ENCODE results near the gene PTTG1IP2.

Gene PTTG1IP2

DNA sequence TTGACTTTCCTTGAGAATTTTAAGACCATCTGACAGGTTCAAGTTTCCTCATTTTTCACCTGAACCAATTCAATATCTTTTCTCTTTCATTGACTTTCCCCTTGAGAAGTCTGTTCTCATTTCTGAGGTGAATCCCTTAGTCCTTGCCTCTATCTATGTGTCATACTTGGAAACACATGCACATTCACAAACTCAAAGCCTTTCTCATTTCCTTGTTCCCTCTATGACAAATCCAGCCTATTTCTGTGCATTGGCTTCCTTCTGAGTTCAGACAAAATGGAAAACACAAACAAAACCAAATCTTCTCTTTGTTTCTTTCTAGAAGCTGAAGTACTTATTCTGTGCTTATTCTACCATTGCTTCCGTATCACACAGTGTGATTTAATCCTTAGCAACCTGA lies 13.8 kb downstream of the PTTG1IP2 start:
- no peaks in the 10 kb centered on the region for H3K36me3 ChIP-seq (ENCODE audit: insufficient read depth, low read length)
- no peak overlapping the region for H3K9ac ChIP-seq (ENCODE audit: low read depth, low read length)
- H2AFZ ChIP-seq (ENCODE audit: low read depth, low read length), result no peak overlapping the region
- H3K79me2 ChIP-seq (ENCODE audit: insufficient read depth, low read length), result no peaks in the 10 kb centered on the region
- H3K9me3 ChIP-seq (ENCODE audit: insufficient read depth, low read length, severe bottlenecking), result no peaks in the 10 kb centered on the region
- no peaks in the 10 kb centered on the region for H3K27me3 ChIP-seq (ENCODE audit: insufficient read depth, low read length, poor library complexity)
- no peaks in the 10 kb centered on the region for H3K4me1 ChIP-seq (ENCODE audit: insufficient read depth, low read length)
- H3K27ac ChIP-seq (ENCODE audit: low read length), result no peak overlapping the region
- no peaks in the 10 kb centered on the region for H4K20me1 ChIP-seq (ENCODE audit: insufficient read depth, low read length)
- no peak overlapping the region for H3K4me3 ChIP-seq (ENCODE audit: low read depth in 1 of 2, low read length in 2 of 2)
- ATAC-seq (ENCODE audit: insufficient read depth, low read depth) (no peak), DNase-seq (no peak)
- TF ChIP-seq, protein P1, sequence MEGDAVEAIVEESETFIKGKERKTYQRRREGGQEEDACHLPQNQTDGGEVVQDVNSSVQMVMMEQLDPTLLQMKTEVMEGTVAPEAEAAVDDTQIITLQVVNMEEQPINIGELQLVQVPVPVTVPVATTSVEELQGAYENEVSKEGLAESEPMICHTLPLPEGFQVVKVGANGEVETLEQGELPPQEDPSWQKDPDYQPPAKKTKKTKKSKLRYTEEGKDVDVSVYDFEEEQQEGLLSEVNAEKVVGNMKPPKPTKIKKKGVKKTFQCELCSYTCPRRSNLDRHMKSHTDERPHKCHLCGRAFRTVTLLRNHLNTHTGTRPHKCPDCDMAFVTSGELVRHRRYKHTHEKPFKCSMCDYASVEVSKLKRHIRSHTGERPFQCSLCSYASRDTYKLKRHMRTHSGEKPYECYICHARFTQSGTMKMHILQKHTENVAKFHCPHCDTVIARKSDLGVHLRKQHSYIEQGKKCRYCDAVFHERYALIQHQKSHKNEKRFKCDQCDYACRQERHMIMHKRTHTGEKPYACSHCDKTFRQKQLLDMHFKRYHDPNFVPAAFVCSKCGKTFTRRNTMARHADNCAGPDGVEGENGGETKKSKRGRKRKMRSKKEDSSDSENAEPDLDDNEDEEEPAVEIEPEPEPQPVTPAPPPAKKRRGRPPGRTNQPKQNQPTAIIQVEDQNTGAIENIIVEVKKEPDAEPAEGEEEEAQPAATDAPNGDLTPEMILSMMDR (IDR thresholded peaks at IDR 0.05; ENCODE audit: borderline replicate concordance, extremely low read depth, low read length, poor library complexity, severe bottlenecking), result no peak
- no peak for TF ChIP-seq EZH2 (IDR thresholded peaks at IDR 0.05; ENCODE audit: borderline replicate concordance, low read depth, low read length, severe bottlenecking)
- no peak overlapping the region for H3K4me2 ChIP-seq (ENCODE audit: insufficient read depth, low read length)

DNA sequence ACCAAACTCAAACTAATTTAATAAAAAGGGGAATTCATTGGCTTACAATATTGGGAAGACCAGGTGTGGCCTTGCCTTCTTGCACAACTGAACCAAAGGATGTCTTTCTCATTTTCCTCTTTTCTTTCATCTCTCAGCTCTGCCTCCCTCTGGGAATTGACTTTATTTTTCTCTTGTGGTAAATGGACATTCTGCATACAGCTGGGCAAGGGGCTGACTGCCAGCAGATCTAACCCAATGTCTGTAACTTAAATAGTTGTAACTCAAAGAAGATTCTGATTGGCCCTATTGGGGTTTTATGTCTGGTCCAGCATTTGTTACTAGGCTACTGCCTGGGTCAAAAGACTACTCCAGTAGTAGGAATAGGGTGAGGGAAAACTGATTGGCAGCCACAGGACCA lies 15.3 kb downstream of the PTTG1IP2 start:
- no peak for TF ChIP-seq EZH2 (IDR thresholded peaks at IDR 0.05; ENCODE audit: borderline replicate concordance, low read depth, low read length, severe bottlenecking)
- TF ChIP-seq, protein P1 (IDR thresholded peaks at IDR 0.05; ENCODE audit: borderline replicate concordance, extremely low read depth, low read length, poor library complexity, severe bottlenecking), result no peak
- Histone ChIP-seq H3K36me3 (ENCODE audit: insufficient read depth, low read length) (no peaks in the 10 kb centered on the region), H3K27me3 (ENCODE audit: insufficient read depth, low read length, poor library complexity) (no peaks in the 10 kb centered on the region), H3K4me3 (ENCODE audit: low read depth in 1 of 2, low read length in 2 of 2) (no peak overlapping the region), H3K9me3 (ENCODE audit: insufficient read depth, low read length, severe bottlenecking) (no peaks in the 10 kb centered on the region), H3K79me2 (ENCODE audit: insufficient read depth, low read length) (no peaks in the 10 kb centered on the region), H2AFZ (ENCODE audit: low read depth, low read length) (no peak overlapping the region), H3K27ac (ENCODE audit: low read length) (no peak overlapping the region), H3K9ac (ENCODE audit: low read depth, low read length) (no peak overlapping the region), H4K20me1 (ENCODE audit: insufficient read depth, low read length) (no peaks in the 10 kb centered on the region), H3K4me1 (ENCODE audit: insufficient read depth, low read length) (no peaks in the 10 kb centered on the region), H3K4me2 (ENCODE audit: insufficient read depth, low read length) (no peak overlapping the region)
- DNase-seq, result no peak
- ATAC-seq (ENCODE audit: insufficient read depth, low read depth), result no peak

DNA sequence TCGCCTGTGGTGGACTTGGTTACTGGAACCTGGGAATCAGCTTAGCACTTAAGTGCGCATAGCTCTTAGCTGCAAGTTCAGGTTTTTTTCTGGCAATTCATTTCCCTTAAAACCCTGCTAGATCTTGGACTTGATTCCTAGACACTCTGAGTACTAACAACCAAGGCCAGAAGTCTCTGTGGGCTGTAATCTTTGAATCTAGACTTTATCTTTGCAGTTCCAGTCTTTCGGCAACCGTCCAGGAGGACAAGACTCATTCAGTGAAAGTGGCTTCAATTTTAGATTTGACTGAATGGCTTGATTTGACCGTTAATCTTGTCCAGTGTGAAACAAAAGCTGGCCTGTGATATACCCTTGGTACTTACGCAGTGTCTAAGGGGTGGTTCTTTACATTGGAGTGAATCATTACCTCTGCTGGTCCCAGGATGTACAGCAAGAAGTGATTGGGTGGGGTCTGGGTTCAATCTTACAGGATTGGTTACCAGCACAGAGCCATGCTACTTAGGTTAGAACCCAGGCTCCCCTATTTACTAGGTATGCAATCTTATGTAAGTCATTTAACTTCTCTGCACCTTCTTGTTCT lies 16.4 kb downstream of the PTTG1IP2 start:
- Histone ChIP-seq H3K4me3 (ENCODE audit: low read depth in 1 of 2, low read length in 2 of 2) (no peak overlapping the region), H3K27me3 (ENCODE audit: insufficient read depth, low read length, poor library complexity) (no peaks in the 10 kb centered on the region), H3K9ac (ENCODE audit: low read depth, low read length) (no peak overlapping the region), H3K4me1 (ENCODE audit: insufficient read depth, low read length) (no peaks in the 10 kb centered on the region), H3K27ac (ENCODE audit: low read length) (no peak overlapping the region), H4K20me1 (ENCODE audit: insufficient read depth, low read length) (no peaks in the 10 kb centered on the region), H2AFZ (ENCODE audit: low read depth, low read length) (no peak overlapping the region), H3K4me2 (ENCODE audit: insufficient read depth, low read length) (no peak overlapping the region), H3K36me3 (ENCODE audit: insufficient read depth, low read length) (no peaks in the 10 kb centered on the region), H3K9me3 (ENCODE audit: insufficient read depth, low read length, severe bottlenecking) (no peaks in the 10 kb centered on the region), H3K79me2 (ENCODE audit: insufficient read depth, low read length) (no peaks in the 10 kb centered on the region)
- ATAC-seq (ENCODE audit: insufficient read depth, low read depth) (no peak), DNase-seq (no peak)
- TF ChIP-seq, protein P1 (IDR thresholded peaks at IDR 0.05; ENCODE audit: borderline replicate concordance, extremely low read depth, low read length, poor library complexity, severe bottlenecking), result no peak
- no peak for TF ChIP-seq EZH2 (IDR thresholded peaks at IDR 0.05; ENCODE audit: borderline replicate concordance, low read depth, low read length, severe bottlenecking)

DNA sequence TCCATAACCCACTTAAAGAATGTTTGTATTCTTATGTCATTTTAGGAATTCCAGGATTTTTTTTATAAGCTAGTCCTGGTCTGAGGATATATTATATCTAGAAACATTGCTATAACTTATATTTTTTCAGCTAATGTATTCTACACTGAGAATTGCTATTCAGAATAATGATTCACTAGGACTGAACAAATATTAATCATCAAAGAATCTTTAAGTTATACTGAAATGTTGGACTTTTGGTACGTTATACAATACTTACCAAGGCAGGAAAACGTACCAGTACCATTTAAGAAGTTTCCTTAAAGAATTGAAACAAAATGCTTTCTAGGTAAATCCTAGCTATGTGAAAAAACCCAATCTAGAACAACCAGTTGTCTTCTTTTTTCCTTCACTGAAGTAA lies 18.4 kb downstream of the PTTG1IP2 start:
- Histone ChIP-seq H3K79me2 (ENCODE audit: insufficient read depth, low read length) (no peaks in the 10 kb centered on the region), H4K20me1 (ENCODE audit: insufficient read depth, low read length) (no peaks in the 10 kb centered on the region), H3K4me2 (ENCODE audit: insufficient read depth, low read length) (no peak overlapping the region), H2AFZ (ENCODE audit: low read depth, low read length) (no peak overlapping the region), H3K4me3 (ENCODE audit: low read depth in 1 of 2, low read length in 2 of 2) (no peak overlapping the region), H3K9me3 (ENCODE audit: insufficient read depth, low read length, severe bottlenecking) (no peaks in the 10 kb centered on the region), H3K27me3 (ENCODE audit: insufficient read depth, low read length, poor library complexity) (no peaks in the 10 kb centered on the region), H3K4me1 (ENCODE audit: insufficient read depth, low read length) (no peaks in the 10 kb centered on the region), H3K36me3 (ENCODE audit: insufficient read depth, low read length) (no peaks in the 10 kb centered on the region), H3K27ac (ENCODE audit: low read length) (no peak overlapping the region), H3K9ac (ENCODE audit: low read depth, low read length) (no peak overlapping the region)
- no peak for ATAC-seq (ENCODE audit: insufficient read depth, low read depth)
- TF ChIP-seq EZH2 (IDR thresholded peaks at IDR 0.05; ENCODE audit: borderline replicate concordance, low read depth, low read length, severe bottlenecking), result no peak
- TF ChIP-seq, protein P1 (IDR thresholded peaks at IDR 0.05; ENCODE audit: borderline replicate concordance, extremely low read depth, low read length, poor library complexity, severe bottlenecking), result no peak
- DNase-seq, result no peak

Measured in DND-41 (cell line).